Heart right ventricle (tissue), 16 donors: ENCODE data around the gene DIAPH1. TPM values are rescaled to one million over a fixed set of nuclear protein-coding genes. Genes with fewer than 3 reads are reported as not detected.

Source experiments
- ATAC-seq, 8 donors: fragments of 200-7000 bp; cut with Tn5 transposase; one replicate each; pipeline ENCODE4 v1.9.1; 2020; ENCODE audit warnings: mild to moderate bottlenecking in 8 of 8, moderate library complexity in 8 of 8, moderate number of reproducible peaks in 1 of 8
- DNase-seq, 2 donors: peaks; one replicate each; pipeline ENCODE4 v3.0.0-alpha.2; 2020
- H3K27ac ChIP-seq, 10 donors: fragments of 200-600 bp; sonication (generic) in 2 of 10; one replicate each; pipeline versions ENCODE4 v1.5.0 to v1.8.0; 2020 to 2022; ENCODE audit warnings: mild to moderate bottlenecking in 3 of 10
- H3K27me3 ChIP-seq, 7 donors: fragments of 200-600 bp; one replicate each; pipeline ENCODE4 v1.8.0; 2021 to 2022; ENCODE audit warnings: mild to moderate bottlenecking in 2 of 7
- H3K36me3 ChIP-seq, 9 donors: fragments of 200-600 bp; sonication (generic) in 1 of 9; one replicate each; pipeline versions ENCODE4 v1.5.0 to v1.8.0; 2020 to 2022; ENCODE audit warnings: mild to moderate bottlenecking in 2 of 9
- H3K4me1 ChIP-seq, 9 donors: fragments of 200-600 bp; sonication (generic) in 1 of 9; one replicate each; pipeline versions ENCODE4 v1.5.0 to v1.8.0; 2020 to 2022; ENCODE audit warnings: mild to moderate bottlenecking in 4 of 9
- H3K4me3 ChIP-seq, 10 donors: fragments of 200-600 bp; sonication (generic) in 2 of 10; one replicate each; pipeline versions ENCODE4 v1.5.0 to v1.8.0; 2020 to 2022; ENCODE audit warnings: mild to moderate bottlenecking in 7 of 10, moderate library complexity in 2 of 10
- H3K9me3 ChIP-seq, 11 donors: fragments of 200-600 bp in 10 of 11; sonication (generic) in 2 of 11; one replicate each; pipeline versions ENCODE4 v1.5.0 to v1.8.0; 2013 to 2022; ENCODE audit warnings: mild to moderate bottlenecking in 2 of 11, control low read depth in 1 of 11, moderate library complexity in 1 of 11
- WGBS, 2 donors: extraction: QIAGEN DNeasy Blood & Tissue Kit; methylation state at CpG; one replicate each; pipeline ENCODE4 v1.1.7; 2013; ENCODE audit warnings: inconsistent platforms in 1 of 2; 5-methylcytosine and 5-hydroxymethylcytosine counted together
- intact Hi-C, 10 donors: fragments of 100-400 bp; cut with DNase I; formaldehyde crosslinking; loops; one replicate each; pipeline versions ENCODE4 v1.11.1 to v1.14.2; 2022
- polyA plus RNA-seq, 2 donors: library from polyadenylated mRNA; stranded (reverse); fragments of 200-250 nt; gene quantifications; one replicate each; pipeline ENCODE4 v1.2.3, GENCODE V29; 2013
- total RNA-seq, 10 donors: library from RNA; stranded (reverse); fragmentation: NEBNext Ultra II Directional in 3 of 10; extraction: Animal tissue kit (Norgen Biotek cat#: 25700) in 3 of 10; gene quantifications; one replicate each; pipeline versions ENCODE4 v1.2.1 to v1.2.4, GENCODE V29; 2021 to 2023
- TF ChIP-seq, protein P1 (sequence below), 9 donors: fragments of 200-600 bp; sonication (generic) in 2 of 9; IDR thresholded peaks; one replicate each; pipeline versions ENCODE4 v1.5.0 to v1.8.0; 2021 to 2022; ENCODE audit warnings: antibody characterized with exemption in 9 of 9, mild to moderate bottlenecking in 5 of 9, moderate library complexity in 1 of 9
- donor health status: Arrhythmogenic right ventricular cardiomyopathy.
- donor health status: ischemic (EF 13 %, LVEDD 7.1; RV severe dilation, severe dysfunction).
- donor health status: healthy with polysubstance abuse.
- donor health status: DM: no; HTN: yes; CAD: no.
- donor health status: DM: no; HTN: no; CAD: no.
- donor health status: ischemic (EF 25% LVEDD 6.9; RV normal size, moderate dysfunction).
- donor health status: ischemic (EF 25% LVEDD 5.7; RV mildly dilated, moderate dysfunction).
- donor health status: healthy.
- donor health status: DM: yes; HTN: yes; CAD: no.
- donor health status: Ischemic cardiomyopathy.
- donor health status: ischemic (EF 35%, LVEDD 5.7; RV mildly dilated, moderate dysfunction).
- donor health status: nonischemic (EF 11% LVEDD 7.7; RV severe dilation, severe dysfunction).
- donor health status: DM: yes; HTN: yes; CAD: no.
- donor health status: PGD.
- donor health status: ischemic (EF 29% LVEDD 5.4; RV normal size, mild dysfunction).
- donor health status: nonischemic (EF 23%, LVEDD 6.1; RV moderate dilation, normal function).

Gene DIAPH1
- total and polyA plus RNA-seq, 12 donors = 27.3 to 93.2 (median 45.6) TPM

DNA sequence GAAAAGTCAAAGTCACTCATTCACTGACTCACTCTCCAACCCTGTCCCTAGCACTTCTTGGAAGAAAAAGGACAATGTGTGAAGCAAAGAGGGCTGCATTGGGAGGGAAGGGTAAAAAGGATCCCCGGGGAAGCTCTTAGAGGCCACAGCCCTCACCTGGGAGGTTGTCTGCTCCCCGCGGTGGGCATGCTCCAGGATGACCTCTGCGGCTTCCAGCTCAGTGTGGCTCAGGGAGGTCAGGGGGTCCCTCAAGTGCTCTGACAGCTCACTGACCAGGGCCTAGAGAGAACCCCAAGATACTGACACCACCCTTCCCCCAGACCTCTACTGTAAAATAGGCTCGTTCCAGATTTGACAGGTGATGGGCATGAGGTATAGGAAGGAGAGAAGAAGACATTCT lies 28.4 kb upstream of the DIAPH1 start:
- no peak for ATAC-seq
- intact Hi-C loops = no loop called here
- H3K4me3 ChIP-seq = no peak overlapping the region
- no peak for DNase-seq
- H3K9me3 ChIP-seq = no peaks in the 10 kb centered on the region
- TF ChIP-seq, protein P1, sequence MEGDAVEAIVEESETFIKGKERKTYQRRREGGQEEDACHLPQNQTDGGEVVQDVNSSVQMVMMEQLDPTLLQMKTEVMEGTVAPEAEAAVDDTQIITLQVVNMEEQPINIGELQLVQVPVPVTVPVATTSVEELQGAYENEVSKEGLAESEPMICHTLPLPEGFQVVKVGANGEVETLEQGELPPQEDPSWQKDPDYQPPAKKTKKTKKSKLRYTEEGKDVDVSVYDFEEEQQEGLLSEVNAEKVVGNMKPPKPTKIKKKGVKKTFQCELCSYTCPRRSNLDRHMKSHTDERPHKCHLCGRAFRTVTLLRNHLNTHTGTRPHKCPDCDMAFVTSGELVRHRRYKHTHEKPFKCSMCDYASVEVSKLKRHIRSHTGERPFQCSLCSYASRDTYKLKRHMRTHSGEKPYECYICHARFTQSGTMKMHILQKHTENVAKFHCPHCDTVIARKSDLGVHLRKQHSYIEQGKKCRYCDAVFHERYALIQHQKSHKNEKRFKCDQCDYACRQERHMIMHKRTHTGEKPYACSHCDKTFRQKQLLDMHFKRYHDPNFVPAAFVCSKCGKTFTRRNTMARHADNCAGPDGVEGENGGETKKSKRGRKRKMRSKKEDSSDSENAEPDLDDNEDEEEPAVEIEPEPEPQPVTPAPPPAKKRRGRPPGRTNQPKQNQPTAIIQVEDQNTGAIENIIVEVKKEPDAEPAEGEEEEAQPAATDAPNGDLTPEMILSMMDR (IDR thresholded peaks at IDR 0.05) = no peak
- H3K4me1 ChIP-seq = peaks cover 0 to 17% (median 3%) of the 10 kb centered on the region in 9 donors
- no peak overlapping the region for H3K27ac ChIP-seq
- H3K27me3 ChIP-seq = no peaks in the 10 kb centered on the region
- H3K36me3 ChIP-seq = peaks cover 0 to 58% (median 5%) of the 10 kb centered on the region in 9 donors
- WGBS, 2 donors = 93 to 94% methylated on average over 5 of the region's 5 CpGs

DNA sequence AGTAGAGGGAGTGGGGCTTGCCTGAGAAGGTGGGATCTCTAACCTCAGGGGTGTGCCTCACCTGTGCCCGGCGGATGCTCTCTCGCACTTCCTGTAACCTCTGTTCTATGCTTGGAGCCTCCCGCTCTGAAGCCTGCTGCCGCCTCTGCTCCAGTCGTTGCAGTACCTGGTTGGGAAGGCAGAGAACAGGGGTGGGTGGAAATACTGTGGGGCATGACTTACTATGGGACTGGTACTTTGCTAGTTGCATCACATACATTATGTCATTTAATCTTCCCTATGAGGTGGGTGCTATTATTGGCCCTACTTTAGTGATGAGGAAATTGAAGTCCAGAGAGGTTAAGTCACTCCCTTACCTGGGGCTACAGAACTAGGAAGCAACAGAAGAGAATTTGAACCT lies 27.2 kb upstream of the DIAPH1 start:
- WGBS, 2 donors = 91 to 97% methylated on average over 6 of the region's 6 CpGs
- TF ChIP-seq, protein P1 (IDR thresholded peaks at IDR 0.05) = no peak
- Histone ChIP-seq H3K27ac (no peak overlapping the region), H3K9me3 (no peaks in the 10 kb centered on the region), H3K4me1 (peaks cover 0 to 10% (median 0%) of the 10 kb centered on the region in 9 donors), H3K4me3 (no peak overlapping the region), H3K36me3 (peaks cover 0 to 65% (median 5%) of the 10 kb centered on the region in 9 donors), H3K27me3 (no peaks in the 10 kb centered on the region)
- ATAC-seq (no peak), DNase-seq (no peak)
- intact Hi-C loops = no loop called here

DNA sequence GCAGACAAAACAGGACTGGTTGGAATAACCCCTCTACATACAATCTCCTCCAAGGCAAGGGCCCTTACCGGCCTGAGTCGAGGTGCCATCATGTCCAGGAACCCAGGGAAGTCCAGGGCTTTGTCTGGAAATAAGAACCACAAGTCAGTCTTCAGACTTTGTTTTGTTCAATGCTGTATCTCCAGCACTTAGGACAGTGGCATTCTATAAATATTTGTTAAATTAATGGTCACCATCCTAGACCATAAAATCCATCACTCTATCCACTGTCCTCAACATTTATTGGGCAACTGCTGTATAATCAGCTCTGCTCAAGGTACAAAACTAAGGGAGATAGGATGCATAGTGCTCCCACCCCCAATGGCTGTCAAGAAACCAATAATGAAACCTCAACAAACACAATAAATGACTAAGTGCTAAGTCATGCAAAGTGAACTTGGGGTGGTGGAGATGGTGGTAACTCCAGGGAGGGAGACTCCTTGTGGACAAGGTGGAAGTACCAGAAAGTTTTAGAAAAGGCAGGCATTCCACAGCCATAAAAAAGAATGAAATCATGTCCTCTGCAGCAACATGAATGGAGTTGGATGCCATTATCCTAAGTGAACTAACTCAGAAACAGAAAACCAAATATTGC lies 23.0 kb upstream of the DIAPH1 start:
- DNase-seq = no peak
- ATAC-seq = no peak
- peaks cover 4 to 16% (median 12%) of the 10 kb centered on the region in 9 donors for H3K4me1 ChIP-seq

DNA sequence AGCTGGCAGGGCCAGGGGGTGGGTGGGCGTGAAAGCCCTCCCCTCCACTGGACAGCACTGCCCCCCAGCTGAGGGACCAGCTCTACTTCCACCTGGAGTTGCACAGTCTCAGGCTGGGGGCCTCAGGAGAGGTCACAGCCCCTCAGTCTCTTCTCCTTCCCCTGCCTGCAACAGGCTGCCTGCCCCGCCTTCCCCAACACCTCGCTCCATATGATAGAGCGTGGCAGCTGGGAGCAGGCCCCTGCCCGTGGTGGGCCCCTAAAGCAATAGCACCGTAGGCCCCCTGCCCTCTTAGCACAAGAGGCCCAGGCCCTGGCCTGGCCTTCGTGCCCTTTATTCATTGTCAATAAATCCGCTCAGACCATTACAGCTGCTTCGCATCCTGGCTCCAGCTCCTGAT lies 21.9 kb upstream of the DIAPH1 start:
- ATAC-seq (no peak), DNase-seq (no peak)
- intact Hi-C loops = no loop called here
- H3K4me3 ChIP-seq = no peak overlapping the region
- peaks cover 0 to 3% (median 0%) of the 10 kb centered on the region in 7 donors for H3K27me3 ChIP-seq
- 90 to 91% methylated on average over 9 of the region's 9 CpGs for WGBS, 2 donors
- no peaks in the 10 kb centered on the region for H3K9me3 ChIP-seq
- peaks cover 0 to 48% (median 3%) of the 10 kb centered on the region in 9 donors for H3K36me3 ChIP-seq
- H3K4me1 ChIP-seq = peaks cover 7 to 22% (median 18%) of the 10 kb centered on the region in 9 donors
- TF ChIP-seq, protein P1 (IDR thresholded peaks at IDR 0.05) = no peak
- no peak overlapping the region for H3K27ac ChIP-seq

More for the DNA sequence above, 23.0 kb upstream of the DIAPH1 start:
- Histone ChIP-seq H3K9me3 (no peaks in the 10 kb centered on the region), H3K27me3 (peaks cover 0 to 3% (median 0%) of the 10 kb centered on the region in 7 donors), H3K4me3 (no peak overlapping the region), H3K36me3 (peaks cover 0 to 59% (median 5%) of the 10 kb centered on the region in 9 donors), H3K27ac (no peak overlapping the region)
- 88 to 92% methylated on average over 2 of the region's 2 CpGs for WGBS, 2 donors
- intact Hi-C loops = no loop called here
- TF ChIP-seq, protein P1 (IDR thresholded peaks at IDR 0.05) = no peak
